OCI-LY7 (cell line): ENCODE measurements around the gene GRAMD1B.

ENCODE experiments used
- EZH2phosphoT487 ChIP-seq: fragments of 200-600 bp; sonication (generic); IDR thresholded peaks from 2 replicates; pipeline ENCODE4 v1.6.1; 2018; ENCODE audit warnings: low read depth, borderline replicate concordance, mild to moderate bottlenecking, mixed run types, antibody characterized with exemption, low read length, moderate library complexity, mixed read lengths
- TF ChIP-seq, protein P1 (sequence below): fragments of 200-600 bp; sonication (generic); conservative IDR thresholded peaks from 2 replicates; pipeline ENCODE4 v1.5.1; 2014; ENCODE audit warnings: mild to moderate bottlenecking, antibody characterized with exemption, low read length, moderate library complexity, mixed read lengths

DNA sequence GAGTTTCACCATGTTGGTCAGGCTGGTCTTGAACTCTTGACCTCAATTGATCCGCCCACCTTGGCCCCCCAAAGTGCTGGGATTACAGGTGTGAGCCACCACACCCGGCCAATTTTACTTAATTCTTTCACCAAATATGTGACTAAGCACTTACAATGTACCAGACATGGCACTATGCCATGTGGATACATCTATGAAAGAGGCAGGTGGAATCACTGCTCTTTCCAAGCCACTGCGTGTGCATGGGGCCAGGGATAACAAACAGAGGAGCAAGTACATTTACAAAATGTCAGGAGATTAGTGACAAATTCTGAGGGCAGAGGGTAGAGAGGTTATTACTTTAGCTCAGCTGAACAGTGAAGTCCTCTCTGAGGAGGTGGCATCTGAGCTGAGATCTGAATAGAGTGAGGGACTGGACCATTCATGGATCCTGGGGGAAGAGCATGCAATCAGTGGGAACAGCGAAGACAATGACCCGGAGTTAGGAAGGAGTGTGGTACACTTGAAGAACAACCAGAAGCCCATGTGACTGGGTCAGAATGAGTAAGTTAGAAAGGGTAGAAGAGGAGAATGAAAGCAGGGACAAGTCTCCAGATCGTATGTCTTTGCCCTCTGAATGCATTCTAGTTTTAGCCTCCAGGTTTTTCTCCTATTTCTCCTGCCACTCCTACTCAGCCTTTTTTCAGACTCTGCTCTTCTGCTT is 38.3 kb upstream of the GRAMD1B start:
- TF ChIP-seq, protein P1, sequence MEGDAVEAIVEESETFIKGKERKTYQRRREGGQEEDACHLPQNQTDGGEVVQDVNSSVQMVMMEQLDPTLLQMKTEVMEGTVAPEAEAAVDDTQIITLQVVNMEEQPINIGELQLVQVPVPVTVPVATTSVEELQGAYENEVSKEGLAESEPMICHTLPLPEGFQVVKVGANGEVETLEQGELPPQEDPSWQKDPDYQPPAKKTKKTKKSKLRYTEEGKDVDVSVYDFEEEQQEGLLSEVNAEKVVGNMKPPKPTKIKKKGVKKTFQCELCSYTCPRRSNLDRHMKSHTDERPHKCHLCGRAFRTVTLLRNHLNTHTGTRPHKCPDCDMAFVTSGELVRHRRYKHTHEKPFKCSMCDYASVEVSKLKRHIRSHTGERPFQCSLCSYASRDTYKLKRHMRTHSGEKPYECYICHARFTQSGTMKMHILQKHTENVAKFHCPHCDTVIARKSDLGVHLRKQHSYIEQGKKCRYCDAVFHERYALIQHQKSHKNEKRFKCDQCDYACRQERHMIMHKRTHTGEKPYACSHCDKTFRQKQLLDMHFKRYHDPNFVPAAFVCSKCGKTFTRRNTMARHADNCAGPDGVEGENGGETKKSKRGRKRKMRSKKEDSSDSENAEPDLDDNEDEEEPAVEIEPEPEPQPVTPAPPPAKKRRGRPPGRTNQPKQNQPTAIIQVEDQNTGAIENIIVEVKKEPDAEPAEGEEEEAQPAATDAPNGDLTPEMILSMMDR: no peak
- TF ChIP-seq EZH2phosphoT487: no peak
